DOHH2 (cell line): ENCODE data around the gene PRRG3.

ENCODE experiments used
- CTCF ChIP-seq: fragments of 200-600 bp; sonication (generic); IDR thresholded peaks from one replicate; pipeline ENCODE4 v1.5.1; 2014; ENCODE audit warnings: antibody characterized with exemption, mild to moderate bottlenecking, low read depth, low read length; ENCODE audit not compliant: poor library complexity, severe bottlenecking
- EZH2phosphoT487 ChIP-seq: fragments of 200-600 bp; sonication (generic); IDR thresholded peaks from 2 replicates; pipeline ENCODE4 v1.6.1; 2017; ENCODE audit warnings: borderline replicate concordance, mild to moderate bottlenecking, antibody characterized with exemption, low read length, moderate library complexity, mixed read lengths

- TF ChIP-seq CTCF (no peak), EZH2phosphoT487 (no peak)
These were observed 48.6 kb downstream of the PRRG3 start for GRCh38 chrX:151743651-151744470.
